Measurements from ENCODE around the gene TRIM31.

Gene TRIM31

DNA sequence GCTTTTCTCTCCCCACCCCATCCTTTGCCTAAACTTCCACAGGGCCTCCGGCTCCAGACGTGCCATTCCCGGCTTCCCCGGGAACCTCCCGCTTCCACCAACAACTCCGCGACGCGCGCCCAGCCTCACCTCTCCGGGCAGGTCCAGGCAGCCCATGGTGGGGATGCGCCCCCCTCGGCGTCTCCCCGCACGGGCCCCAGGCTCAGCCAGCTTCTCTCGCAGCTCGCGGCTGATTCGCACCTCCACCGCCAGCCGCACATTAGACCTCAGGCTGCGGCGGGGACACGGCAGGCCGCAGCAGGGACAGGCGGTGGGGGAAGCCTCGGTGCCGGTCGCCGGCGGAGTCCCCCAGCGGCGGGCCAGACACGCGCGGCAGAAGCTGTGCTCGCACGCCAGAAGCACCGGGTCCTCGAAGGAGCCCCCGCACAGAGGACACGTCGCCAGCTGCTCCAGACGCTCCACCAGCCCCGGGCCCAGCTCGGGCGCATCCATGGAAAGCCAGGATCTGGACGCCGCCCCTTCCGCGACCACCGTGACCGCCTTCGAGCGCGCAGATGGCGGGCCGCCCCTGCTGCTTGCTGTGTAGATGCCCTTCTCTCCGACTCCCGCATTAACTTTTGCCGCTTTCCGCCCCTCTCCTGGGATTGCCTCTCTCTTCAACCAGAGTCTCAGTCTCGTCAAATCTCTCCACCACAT is 37.6 kb downstream of the TRIM31 start, which contains the start of gene RNF39:
RNF39 (minus strand) TSS at position 676 of the 696 bp plus-strand sequence; CDS start at position 492, 184 bp downstream.
- DNase-seq: no peak

DNA sequence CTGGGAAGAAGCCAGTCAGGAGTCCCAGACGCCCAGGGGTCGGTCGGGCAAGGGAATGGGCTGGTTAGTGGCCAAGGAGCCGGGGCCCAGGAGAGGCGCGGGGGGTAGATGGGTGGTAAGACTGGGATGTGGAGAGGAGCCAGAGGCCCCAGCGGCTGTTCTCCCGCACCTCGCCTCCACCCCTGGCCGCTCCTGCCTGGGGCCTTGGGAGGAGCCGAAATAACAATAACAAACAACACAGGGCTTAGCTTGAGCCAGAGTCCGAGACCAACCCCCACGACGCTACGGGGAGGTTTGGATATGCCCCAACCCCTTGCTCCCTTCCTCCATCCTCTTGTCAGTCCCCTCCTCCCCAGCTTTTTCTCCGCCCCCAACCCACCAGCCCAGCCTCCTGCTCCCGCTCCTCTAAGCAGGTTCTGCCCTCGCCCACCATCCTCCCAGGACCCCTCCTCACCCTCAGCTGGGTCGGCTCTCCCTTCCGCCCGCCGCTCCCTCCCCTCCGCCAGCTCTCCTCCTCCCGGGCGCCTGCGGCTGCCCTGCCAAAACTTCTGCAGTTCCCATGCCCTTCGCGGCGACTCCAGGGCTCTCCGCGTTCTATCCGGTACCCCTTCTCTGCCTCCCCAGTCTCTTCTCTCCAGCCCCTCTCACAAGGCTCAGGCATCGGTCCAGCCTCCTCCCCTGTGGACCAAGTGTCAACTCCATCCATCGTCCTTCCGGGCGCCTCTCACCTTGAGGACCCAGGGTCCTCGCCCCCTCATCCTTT is 38.4 kb downstream of the TRIM31 start:
- no peak for DNase-seq

DNA sequence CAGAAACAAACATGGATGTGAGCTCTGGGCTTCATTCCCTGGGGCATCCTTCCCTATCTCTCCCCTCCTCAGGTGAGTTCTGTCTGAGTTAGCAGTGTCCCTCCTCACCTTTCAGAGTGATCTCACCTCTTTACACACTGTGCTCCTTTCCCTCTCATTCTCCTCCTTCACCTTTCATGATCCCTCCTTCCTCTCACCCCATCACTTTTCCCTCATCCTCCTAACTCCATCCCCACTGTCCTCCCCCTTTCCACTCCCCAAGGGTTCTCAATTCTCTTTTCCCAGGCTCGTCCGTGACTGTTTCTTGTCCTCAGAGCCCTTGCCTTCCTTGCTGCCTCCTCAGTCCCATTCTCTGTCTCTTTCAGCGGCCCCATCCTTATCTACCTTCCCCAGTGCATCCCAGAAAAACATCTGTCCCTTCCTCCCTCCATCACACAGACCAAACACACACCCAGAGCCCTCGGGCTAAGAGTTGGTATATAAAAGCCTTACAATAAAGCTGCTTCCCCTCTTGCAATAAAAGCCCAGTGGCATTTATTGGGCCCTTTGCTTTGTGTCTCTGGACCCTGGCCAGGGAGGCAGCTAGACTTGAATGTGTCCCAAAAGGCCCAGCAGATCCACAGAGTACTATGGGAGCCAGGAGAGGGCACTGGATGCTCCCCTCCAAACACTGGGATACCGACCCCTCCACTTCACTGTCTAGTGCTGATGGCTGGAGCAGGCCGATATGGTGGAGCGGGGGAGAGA is 39.2 kb downstream of the TRIM31 start:
- no peak for DNase-seq

DNA sequence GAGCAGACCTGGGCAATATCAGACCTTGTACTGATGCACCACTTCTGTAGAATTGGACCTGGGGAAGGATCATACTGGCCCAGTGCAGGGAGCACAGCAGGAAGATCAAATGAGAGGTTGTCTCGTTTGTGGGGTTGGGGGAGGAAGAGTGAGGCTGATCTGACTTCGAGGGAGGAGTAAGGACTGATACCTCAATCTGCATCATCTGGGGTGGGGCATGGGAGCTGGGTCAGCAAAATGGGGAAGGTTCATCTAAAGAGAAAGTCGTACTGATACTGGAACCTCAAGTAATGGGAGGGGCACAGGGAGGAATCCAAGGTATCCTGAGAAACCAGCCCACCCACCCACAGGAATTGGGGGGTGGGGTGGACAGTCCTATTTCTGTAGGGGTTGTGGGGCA is 41.0 kb downstream of the TRIM31 start:
- DNase-seq: no peak

DNA sequence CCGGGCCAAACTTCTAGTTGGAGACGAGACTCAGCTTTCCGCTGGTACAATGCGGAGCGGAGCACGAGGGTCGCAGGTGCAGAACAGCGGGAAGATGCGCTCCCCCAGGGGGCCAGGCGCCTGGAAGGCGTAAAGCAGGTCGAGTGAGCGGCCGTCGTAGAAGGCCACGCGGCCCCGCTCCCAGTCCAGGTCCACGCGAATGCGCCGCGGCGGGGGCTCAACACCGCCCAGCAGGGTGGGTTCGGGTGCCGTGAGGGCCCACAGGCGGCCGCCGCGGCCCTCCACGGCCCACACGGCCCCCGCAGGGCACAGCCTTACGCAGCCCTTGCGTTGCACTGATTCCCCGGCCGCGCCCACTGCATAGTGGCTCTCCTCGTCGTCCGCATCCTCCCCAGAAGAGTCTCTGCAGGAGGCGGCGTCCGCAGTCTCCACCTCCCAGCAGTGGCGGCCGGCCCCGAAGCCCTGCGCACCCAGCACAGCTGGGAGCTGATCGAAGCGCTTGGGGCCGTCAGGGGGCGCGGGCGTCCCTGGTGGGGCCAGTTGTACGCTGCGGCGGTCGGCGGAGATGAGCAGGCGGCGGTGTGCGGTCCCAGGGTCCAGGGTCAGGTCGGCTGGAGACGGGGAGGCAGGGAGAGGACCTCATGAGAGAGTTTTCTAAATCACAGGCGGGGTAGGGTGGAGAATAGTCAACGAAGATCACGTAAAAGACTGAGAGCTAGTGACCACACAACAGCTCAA is 41.6 kb downstream of the TRIM31 start:
- DNase-seq: no peak

DNA sequence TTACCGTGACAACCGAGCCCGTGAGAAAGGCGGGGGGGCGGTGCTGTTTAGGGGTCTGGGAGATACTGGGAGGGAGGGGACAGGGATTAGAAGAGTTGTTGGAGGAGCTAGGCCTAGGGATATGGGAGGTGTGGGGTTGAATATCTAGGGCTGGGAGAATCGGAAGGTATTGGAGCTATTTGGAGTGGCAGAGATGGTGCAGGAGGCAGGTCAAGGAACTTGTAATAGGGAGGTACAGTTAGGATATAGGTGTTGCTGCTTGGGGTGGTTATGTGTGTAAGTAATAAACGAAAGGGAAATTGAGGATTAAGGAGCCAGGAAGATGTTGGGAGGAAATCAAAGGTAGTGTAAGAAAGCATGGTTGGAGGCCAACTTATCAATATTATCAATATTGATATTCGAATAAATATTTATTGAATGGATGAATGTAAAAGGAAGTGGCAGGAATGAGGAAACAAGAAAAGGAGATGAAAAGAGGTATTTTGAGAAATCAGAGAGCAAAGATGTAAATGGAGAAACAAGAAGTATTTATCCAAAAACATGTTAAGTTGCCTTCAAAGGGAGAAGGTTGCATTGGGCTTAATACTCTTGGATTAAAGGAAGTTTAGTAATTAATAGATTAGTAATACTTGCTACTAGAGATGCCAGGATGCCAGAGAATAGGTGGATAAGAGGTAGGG is 45.3 kb downstream of the TRIM31 start:
- no peak for DNase-seq

DNA sequence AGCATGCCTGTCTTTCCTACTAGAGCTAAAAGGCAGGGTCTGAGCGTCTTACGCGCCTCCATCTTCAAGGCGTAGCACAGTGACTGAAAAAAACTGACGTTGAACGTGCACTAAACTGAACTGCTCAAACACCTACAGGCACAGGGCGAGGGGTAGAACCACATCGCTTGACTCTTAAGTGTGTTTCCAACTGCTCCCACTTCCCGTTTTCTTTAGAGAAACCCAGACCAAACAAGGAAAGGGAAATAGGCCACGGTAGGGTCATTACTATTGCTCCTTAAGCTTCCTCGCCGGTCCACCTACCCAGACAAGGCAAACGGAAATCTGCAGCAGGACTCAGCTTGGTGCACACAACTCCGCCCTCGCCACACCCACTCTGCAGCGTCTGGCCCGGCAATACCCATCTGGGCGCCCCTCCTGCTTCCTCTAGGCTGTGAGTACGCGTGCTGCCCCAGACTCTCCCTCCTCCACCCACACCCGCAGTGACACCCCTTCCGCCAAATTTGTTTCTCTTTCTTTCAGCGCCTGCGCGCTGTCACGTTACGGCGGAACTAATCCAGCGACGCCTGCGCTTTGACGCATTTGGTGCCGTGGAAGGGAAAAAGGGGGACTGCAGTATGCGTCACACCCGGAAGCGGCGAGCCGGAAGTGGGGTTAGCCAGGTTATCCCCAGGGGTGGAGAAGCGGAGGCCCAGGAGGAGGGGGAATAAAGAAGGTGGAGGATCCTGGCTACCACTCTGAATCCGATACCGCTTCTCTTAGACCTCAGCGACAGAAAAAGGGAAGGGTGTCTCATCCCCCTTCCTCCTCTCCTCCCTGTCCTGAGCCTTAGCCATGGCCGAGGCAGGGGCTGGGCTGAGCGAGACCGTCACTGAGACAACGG is 46.1 kb downstream of the TRIM31 start, which contains the start of gene PPP1R11:
PPP1R11 (plus strand) TSS at position 622 of the 883 bp plus-strand sequence; CDS start at position 835, 213 bp downstream.
- DNase-seq: peak; percentile 99

DNA sequence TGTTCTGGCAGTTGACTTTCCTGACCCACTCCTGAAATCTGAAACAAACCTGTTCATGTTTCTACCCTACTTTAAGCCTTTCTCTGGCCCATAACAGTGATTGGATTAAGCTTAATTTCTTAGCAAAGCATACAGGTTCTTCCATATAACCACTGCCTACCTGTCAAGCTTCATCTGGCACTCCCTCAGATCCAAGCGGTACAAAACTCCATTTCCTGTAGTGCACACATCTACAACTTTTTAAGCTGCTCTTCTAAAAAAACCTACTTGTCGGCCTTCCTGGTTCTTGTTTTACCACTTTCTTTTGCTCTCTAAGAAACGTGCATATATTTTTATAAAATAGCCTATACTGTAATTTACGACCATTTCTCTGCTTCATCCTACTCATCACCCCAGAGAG is 46.8 kb downstream of the TRIM31 start:
- DNase-seq: no peak

DNA sequence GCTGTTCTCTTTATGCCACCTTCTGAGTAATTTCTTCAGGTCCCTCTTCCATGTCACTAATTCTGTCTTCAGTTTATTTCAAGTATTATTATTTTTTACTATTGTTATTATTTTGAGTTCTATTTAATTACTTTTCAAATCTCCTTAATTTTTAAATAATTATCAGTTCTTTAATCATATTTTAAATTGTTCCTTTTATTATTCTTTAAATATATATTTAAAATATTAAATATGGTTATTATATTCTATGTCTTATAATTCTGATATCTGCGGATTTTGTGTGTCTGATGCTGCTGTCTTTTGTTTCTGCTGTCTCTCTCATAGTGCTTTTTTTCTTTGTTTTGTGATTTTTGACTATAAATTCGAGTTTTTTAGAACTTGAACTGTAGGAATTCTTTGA is 49.6 kb downstream of the TRIM31 start:
- no peak for DNase-seq

DNA sequence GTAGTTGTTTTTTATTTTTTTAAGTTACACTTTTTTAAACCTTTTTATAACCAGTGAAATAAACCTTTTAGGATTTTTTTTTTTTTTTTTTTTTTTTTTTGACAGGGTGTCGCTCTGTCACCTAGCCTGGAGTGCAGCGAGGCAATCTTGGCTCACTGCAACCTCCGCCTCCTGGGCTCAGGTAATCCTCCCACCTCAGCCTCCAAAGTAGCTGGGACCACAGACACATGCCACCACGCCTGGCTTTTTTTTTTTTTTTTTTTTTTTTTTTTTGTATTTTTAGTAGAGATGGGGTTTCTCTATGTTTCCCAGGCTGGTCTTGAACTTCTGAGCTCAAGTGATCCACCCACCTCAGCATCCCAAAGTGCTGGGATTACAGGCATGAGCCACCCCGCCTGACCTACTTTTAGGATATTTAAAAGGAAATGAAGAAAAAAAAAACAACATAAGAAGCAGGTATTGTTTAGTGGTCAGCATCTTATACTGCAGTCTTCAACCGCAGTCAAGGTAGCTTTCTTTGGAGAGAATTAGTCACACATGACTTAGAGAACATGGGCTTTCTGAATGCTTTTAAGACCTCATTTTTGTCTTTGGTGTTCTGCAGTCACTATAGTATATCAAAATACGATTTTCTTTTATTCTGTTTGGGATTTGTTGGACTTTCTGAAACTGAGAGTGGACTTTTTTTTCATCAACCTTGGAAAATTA is 50.3 kb downstream of the TRIM31 start:
- no peak for DNase-seq

DNA sequence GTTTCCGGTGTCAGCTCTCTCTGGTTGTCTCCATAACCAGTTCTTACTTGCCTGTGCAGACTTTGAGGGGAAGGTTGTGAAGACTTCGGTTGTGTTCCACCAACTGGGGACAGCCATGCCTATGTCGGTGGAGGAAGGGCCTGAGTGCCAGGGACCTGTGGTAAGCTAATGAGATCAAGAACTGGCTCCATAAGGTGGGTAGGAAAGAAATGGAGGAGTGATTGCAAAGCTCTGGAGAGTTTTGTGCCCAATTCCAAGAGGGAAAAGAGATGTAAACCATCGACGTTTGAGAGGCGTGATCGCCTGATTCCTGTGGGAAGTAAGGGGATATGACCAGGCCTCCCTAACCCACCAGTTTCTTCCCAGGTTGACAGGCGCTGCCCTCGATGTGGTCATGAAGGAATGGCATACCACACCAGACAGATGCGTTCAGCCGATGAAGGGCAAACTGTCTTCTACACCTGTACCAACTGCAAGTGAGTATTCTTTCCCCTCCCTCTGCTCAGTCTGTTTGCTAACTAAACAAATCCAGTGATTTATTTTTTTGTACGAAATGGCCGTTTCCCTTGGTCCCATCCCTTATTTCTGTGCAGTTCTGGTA is 50.9 kb downstream of the TRIM31 start:
- no peak for DNase-seq

DNA sequence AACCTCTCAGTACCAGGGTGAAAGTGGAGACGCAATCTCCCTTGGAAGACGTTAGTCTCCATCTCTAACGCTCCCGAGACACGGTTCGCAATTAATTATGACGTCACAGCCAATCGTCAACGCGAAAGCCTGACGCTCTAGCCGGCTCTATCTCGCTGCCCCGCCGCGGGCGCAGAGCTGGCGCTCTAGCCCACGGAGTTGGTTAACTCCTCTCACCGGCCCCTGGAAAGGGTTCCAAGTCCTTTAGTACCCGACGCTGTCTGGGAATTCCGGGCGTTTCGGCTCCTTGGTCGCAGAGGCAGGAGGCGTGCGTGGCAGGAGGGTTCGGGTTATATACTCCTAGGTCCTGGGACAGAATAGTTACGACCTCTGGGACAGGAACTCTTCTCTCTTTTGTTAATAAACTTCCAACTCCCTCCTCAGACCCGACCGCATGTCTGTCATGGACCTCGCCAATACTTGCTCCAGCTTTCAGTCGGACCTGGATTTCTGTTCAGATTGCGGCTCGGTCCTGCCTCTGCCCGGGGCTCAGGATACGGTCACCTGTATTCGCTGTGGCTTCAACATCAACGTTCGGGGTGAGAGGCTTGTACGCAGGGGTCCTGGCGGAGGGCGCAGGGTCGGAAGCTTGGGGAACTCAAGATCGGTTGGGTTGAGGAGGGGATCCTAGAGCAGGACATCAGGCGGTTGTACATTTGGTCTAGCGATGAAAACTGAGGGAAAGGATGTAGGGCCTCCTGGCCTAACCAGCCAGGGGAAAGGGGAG is 51.6 kb downstream of the TRIM31 start, which contains the start of gene POLR1H:
POLR1H (plus strand) TSS at position 174 of the 766 bp plus-strand sequence; CDS start at position 434, 260 bp downstream.
- peak; percentile 95 for DNase-seq

DNA sequence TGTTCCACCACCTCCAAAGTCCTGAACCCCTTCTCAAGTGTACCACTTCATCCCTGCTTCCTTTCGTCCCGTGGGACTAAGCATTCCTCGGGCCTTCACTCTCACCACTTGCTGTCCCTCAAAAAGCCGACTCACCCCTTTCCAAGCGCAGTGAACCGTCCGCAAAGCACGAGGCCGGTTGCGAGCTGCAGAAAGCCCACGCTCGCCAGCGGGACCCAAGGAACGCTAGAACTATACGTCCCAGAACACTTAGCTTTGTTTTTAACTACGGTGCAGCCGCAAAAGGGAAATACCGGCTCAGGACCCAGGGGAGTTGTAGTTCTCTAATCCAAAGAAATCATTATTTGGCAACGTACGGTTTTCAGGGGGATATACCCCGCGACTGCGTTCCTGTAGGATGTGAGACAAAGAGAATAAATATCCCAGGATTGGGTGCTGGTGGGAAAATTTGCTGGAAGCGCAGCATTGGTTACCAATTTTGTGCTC is 52.2 kb downstream of the TRIM31 start:
- DNase-seq: no peak

DNA sequence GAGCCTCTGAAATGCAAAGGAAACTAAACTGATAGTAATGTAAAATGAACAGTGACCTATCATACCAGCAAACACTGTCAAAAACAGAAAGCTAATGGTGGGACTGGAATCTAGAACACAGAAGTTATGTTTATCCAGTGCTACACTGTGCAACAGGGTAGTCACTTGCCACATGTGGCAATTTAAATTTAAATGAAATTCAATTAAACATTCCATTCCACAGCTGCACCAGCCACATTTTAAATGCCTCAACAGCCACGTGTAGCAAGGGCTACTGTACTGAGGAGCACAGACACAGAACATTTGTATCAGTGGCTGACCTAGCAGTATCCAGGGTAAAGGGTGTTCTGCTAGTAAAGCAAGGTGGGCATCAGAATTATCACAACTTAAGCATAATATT is 57.4 kb downstream of the TRIM31 start:
- no peak for DNase-seq

DNA sequence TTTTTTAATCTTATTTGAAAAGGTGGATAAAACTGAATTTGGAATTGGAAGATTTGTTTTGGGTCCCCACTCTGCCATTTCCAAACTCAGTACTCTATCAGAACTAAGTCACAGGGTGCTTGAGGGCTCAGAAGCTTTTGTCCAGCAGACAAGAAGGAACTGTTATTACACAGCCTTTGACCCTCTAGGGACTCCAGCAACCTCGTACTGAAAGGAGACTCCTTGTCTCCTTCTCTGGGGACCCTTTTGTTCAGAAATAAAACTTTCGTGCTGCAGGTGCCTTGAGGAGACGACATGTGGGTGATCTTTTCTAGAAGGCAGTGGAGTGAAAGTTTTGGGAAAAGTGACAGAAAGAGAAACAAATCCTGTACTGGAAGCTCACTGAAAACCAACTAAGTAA is 59.2 kb downstream of the TRIM31 start:
- no peak for DNase-seq

Measured in DMS 273 treated with DMSO at 0.1 percent for 48 hours (cell line).